Measurements from ENCODE around the gene STK33. TPM values are rescaled to one million over a fixed set of nuclear protein-coding genes. Genes with fewer than 3 reads are reported as not detected.
A peak's percentile ranks its signal among the peaks of the same experiment; 100 is the strongest.

Gene STK33
- total RNA-seq, 2 donors from 2014 or later, result 7.3 to 14.8 TPM

- no peak overlapping the region for H3K27ac ChIP-seq
- TF ChIP-seq, protein P1, sequence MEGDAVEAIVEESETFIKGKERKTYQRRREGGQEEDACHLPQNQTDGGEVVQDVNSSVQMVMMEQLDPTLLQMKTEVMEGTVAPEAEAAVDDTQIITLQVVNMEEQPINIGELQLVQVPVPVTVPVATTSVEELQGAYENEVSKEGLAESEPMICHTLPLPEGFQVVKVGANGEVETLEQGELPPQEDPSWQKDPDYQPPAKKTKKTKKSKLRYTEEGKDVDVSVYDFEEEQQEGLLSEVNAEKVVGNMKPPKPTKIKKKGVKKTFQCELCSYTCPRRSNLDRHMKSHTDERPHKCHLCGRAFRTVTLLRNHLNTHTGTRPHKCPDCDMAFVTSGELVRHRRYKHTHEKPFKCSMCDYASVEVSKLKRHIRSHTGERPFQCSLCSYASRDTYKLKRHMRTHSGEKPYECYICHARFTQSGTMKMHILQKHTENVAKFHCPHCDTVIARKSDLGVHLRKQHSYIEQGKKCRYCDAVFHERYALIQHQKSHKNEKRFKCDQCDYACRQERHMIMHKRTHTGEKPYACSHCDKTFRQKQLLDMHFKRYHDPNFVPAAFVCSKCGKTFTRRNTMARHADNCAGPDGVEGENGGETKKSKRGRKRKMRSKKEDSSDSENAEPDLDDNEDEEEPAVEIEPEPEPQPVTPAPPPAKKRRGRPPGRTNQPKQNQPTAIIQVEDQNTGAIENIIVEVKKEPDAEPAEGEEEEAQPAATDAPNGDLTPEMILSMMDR (IDR thresholded peaks at IDR 0.05), result peak; percentile 47 to 65 (median 55)
- TF ChIP-seq POLR2A (IDR thresholded peaks at IDR 0.05), result no peak
- H3K4me1 ChIP-seq, result peaks cover 8% of the 10 kb centered on the region
- no peaks in the 10 kb centered on the region for H3K36me3 ChIP-seq (replicated peaks in 1 of 2; ENCODE audit: insufficient read depth in 1 of 2, low read depth in 2 of 2)
- no peaks in the 10 kb centered on the region for H3K9me3 ChIP-seq
- ATAC-seq (peak; percentile 84), DNase-seq (peak; percentile 55 to 69 (median 64))
- intact Hi-C loops (cut with DNase I), result no loop called here
- H3K4me3 ChIP-seq, result no peak overlapping the region
- H3K27me3 ChIP-seq, result no peaks in the 10 kb centered on the region
- 17 to 18% methylated on average over 8 to 9 of the region's 9 CpGs for WGBS, 2 donors
Measured at GRCh38 chr11:8604078-8604723, 10.2 kb upstream of the STK33 start.

DNA sequence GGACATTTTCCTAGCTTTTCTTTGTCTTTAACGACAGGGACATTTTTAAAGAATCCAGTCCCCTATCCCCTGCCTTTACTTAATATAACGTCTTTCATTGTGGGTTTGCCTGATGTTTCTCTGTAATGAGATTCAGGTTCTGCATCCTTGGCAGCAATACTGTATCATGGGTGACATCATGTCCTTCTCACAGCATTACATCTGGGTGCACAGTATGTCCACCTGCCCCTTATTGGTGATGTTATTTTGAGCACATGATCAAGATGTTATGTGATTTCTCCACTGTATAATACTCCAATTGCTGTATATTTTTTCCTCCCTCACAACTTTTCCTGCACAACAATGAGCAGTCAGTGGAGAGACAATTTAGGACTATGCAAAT lies 9.7 kb upstream of the STK33 start:
- WGBS, 2 donors, result 51 to 52% methylated on average over 2 of the region's 2 CpGs
- H3K4me1 ChIP-seq, result peaks cover 8% of the 10 kb centered on the region
- TF ChIP-seq POLR2A (IDR thresholded peaks at IDR 0.05), result no peak
- TF ChIP-seq, protein P1 (IDR thresholded peaks at IDR 0.05), result no peak
- no peaks in the 10 kb centered on the region for H3K9me3 ChIP-seq
- no peak overlapping the region for H3K27ac ChIP-seq
- ATAC-seq (no peak), DNase-seq (no peak)
- H3K4me3 ChIP-seq, result no peak overlapping the region
- H3K27me3 ChIP-seq, result no peaks in the 10 kb centered on the region
- intact Hi-C loops (cut with DNase I), result no loop called here
- H3K36me3 ChIP-seq (replicated peaks in 1 of 2; ENCODE audit: insufficient read depth in 1 of 2, low read depth in 2 of 2), result no peaks in the 10 kb centered on the region

GRCh38 chr11:8601376-8602133 lies 7.5 kb upstream of the STK33 start:
- no peaks in the 10 kb centered on the region for H3K27me3 ChIP-seq
- no peak for ATAC-seq

DNA sequence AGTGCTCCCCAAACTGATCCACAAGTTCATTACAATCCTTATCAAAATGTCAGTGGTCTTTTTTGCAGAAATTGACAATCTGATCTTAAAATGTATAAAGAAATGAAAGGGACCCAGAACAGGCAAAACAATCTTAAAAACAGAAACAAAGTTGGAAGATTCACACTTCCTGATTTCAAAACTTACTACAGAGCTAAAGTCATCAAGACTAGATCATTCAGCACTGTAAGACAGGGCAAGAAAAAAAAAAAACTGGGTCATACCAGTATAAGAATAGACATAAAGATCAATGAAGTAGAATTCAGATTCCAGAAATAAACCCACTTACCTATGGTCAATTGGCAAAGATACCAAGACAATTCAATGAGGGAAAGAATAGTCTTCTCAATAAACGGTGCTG lies 4.5 kb upstream of the STK33 start:
- H3K27ac ChIP-seq, result no peak overlapping the region
- WGBS, 2 donors, result 70 to 86% methylated on average over 1 of the region's 1 CpG
- H3K4me3 ChIP-seq, result no peak overlapping the region
- ATAC-seq (no peak), DNase-seq (no peak)
- H3K4me1 ChIP-seq, result peaks cover 10% of the 10 kb centered on the region
- TF ChIP-seq POLR2A (IDR thresholded peaks at IDR 0.05), result no peak
- TF ChIP-seq, protein P1 (IDR thresholded peaks at IDR 0.05), result no peak
- intact Hi-C loops (cut with DNase I), result no loop called here
- no peaks in the 10 kb centered on the region for H3K36me3 ChIP-seq (replicated peaks in 1 of 2; ENCODE audit: insufficient read depth in 1 of 2, low read depth in 2 of 2)
- H3K9me3 ChIP-seq, result no peaks in the 10 kb centered on the region
- H3K27me3 ChIP-seq, result no peaks in the 10 kb centered on the region

More at GRCh38 chr11:8601376-8602133, 7.5 kb upstream of the STK33 start:
- intact Hi-C loops (cut with DNase I), result no loop called here
- no peak for DNase-seq
- H3K9me3 ChIP-seq, result no peaks in the 10 kb centered on the region
- no peaks in the 10 kb centered on the region for H3K36me3 ChIP-seq (replicated peaks in 1 of 2; ENCODE audit: insufficient read depth in 1 of 2, low read depth in 2 of 2)
- WGBS, 2 donors, result 67 to 72% methylated on average over 9 of the region's 9 CpGs
- H3K4me3 ChIP-seq, result no peak overlapping the region
- H3K27ac ChIP-seq, result no peak overlapping the region
- no peak for TF ChIP-seq POLR2A (IDR thresholded peaks at IDR 0.05)
- H3K4me1 ChIP-seq, result peaks cover 8% of the 10 kb centered on the region

- Histone ChIP-seq H3K27ac (no peak overlapping the region), H3K27me3 (no peaks in the 10 kb centered on the region), H3K4me1 (peaks cover 14% of the 10 kb centered on the region), H3K4me3 (no peak overlapping the region), H3K9me3 (no peaks in the 10 kb centered on the region), H3K36me3 (replicated peaks in 1 of 2; ENCODE audit: insufficient read depth in 1 of 2, low read depth in 2 of 2) (no peaks in the 10 kb centered on the region)
- ATAC-seq (no peak), DNase-seq (no peak)
- intact Hi-C loops (cut with DNase I), result no loop called here
- 34 to 42% methylated on average over 3 of the region's 3 CpGs for WGBS, 2 donors
- TF ChIP-seq, protein P1 (IDR thresholded peaks at IDR 0.05), result no peak
- no peak for TF ChIP-seq POLR2A (IDR thresholded peaks at IDR 0.05)
Measured at GRCh38 chr11:8597182-8597581, 3.2 kb upstream of the STK33 start.

Measured in body of pancreas (tissue), 4 donors.